Cardiac septum (tissue), 1 donor: ENCODE data around the gene TAAR2. TPM values are rescaled to one million over a fixed set of nuclear protein-coding genes. Genes with fewer than 3 reads are reported as not detected.
"Not testable (repeated sequence)": the region's sequence is repeated elsewhere in the genome, so short reads cannot be mapped to it uniquely, and the experiment has no call there.

Source experiments
- DNase-seq: peaks from one replicate; pipeline ENCODE4 v3.0.0-alpha.2; 2020; ENCODE audit warnings: low spot score
- intact Hi-C: fragments of 100-400 bp; cut with DNase I; formaldehyde crosslinking; loops from one replicate; pipeline ENCODE4 v1.14.0; 2022
- long read RNA-seq: library from polyadenylated mRNA; unstranded; transcript quantifications from one replicate; pipeline ENCODE4 v2.0.0, GENCODE V29; 2021
- total RNA-seq: library from RNA; stranded (reverse); fragmentation: NEBNext Ultra II Directional; extraction: Animal tissue kit (Norgen Biotek cat#: 25700); gene quantifications from one replicate; pipeline ENCODE4 v1.2.1, GENCODE V29; 2021
- donor health status: DM: no; HTN: no; CAD: no.

The TAAR2 gene, protein sequence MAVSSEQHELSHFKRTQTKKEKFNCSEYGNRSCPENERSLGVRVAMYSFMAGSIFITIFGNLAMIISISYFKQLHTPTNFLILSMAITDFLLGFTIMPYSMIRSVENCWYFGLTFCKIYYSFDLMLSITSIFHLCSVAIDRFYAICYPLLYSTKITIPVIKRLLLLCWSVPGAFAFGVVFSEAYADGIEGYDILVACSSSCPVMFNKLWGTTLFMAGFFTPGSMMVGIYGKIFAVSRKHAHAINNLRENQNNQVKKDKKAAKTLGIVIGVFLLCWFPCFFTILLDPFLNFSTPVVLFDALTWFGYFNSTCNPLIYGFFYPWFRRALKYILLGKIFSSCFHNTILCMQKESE
- not detected for total RNA-seq
- long read RNA-seq, result 0 reads

DNA sequence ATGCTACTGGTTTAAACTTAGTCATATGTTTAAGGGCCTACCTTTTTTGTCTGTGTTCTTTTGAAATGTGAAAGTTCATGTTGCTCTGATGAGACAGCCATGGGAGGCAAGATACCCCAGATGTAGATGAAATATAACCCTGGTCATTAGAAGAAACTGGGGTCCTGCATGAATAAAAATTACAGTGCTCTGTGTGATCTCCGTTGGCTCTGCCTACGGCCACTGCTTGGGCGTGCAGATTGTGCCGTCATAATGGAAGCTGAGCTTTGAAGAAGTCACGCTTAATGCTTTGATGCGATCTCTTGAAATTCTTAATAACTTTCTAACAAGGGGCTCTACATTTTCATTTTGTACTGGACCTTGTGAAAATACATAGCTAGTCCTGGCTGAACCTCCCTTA, at the start of gene TAAR2:
Gene TAAR2, minus strand, starts transcription at position 101 of the 400 bp plus-strand sequence. Its CDS starts 0 bp downstream, at position 101.
- intact Hi-C loops, result no loop called here
- no peak for DNase-seq

DNA sequence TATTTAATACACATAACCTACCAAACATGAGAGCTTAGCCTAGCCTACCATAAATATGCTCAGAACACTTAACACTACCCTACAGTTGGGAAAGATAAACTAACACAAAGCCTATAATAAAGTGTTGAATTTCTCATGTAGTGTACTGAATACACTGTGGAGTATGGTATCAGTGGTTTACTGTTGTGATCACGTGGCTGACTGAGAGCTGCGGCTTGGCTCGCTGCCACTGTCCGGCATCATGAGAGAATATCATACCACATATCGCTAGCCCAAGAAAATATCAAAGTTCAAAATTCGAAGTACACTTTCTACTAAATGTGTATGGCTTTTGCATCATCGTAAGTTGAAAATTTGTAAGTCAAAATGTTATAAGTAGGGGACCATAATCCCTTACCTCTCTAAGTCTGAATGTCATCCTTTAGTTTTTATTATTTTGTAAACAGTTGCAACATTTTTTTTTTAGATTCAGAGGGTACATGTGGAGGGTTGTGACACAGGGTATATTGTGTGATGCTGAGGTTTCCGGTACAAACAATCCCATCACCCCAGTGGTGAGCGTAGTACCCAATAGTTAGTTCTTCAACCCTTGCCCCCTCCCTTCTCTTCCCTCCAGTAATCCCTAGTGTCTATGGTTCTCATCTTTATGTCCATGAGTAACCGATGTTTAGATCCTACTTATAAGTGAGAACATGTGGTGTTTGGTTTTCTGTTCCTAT, 49.5 kb upstream of the TAAR2 start:
- no peak for DNase-seq
- intact Hi-C loops, result loop anchor here (5.0 kb wide), 1 partner anchor 94 kb away; no protein-coding TSS in a partner anchor

DNA sequence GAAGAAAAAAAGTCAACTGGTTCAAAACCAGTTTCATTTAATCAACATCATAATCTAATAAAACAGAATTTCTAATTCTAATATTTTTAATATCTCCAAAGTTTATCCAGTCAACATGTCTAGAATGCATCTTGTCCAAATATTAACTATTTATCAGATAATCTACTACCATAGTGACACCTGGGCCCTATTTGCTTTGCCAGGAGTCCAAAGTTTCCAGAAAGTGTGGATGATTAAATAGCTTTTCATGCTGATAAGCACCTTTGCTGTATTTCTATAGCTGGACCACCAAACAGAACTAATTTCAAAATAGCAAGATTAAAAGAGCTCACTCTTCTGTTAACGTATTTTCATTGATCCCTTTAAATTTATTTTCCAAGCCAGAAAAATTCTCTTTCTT, 47.2 kb upstream of the TAAR2 start:
- DNase-seq, result no peak
- intact Hi-C loops, result loop anchor here (5.0 kb wide), 1 partner anchor 96 kb away; no protein-coding TSS in a partner anchor

DNA sequence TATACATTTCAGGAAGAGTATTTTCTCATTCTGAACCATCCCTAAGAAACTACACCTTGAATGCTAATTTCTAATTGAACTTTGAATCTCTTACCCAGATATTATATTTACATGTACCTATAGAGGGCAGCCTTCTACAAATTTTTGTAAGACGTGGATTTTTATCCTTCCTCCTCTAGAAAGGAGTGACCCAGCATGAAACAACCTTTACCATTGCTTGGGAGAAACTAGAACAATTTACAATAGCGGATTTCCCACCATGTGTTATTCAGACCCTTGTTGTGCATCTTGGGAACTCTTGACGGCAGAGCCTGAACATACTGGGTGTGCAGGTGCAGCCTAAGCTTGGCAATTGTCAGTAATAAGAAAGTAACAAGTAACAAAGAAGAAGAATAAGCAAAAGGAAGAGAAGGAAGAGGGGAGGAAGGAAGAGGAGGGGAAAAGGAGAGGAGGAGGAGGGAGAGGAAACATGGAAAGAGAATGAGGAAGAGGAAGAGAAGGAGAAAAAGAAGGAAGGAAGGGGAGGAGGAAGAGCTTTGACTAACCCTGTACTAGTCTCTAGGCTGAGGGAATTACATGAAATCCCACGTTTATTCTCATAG, 45.7 kb upstream of the TAAR2 start:
- intact Hi-C loops, result loop anchor here (5.0 kb wide), 1 partner anchor 98 kb away; no protein-coding TSS in a partner anchor
- no peak for DNase-seq

DNA sequence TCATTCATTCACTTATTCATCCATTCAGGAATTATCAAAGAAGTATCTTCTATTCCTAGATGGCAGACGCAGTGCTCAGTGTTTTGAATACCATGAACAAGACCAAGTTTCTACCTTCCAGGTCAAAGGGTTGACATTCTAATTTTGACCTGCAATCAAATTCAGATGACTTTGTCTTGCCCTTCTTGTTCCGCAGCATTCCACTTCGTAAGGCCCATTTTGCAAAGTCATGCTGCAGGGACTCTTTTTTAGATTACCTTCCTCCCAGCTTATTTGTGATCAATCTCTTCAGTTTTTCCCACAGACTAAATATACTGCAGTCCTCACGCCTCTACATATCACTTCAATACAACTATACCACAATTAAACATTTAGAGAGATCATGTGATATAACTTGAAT, 42.0 kb upstream of the TAAR2 start:
- intact Hi-C loops, result no loop called here
- DNase-seq, result no peak

DNA sequence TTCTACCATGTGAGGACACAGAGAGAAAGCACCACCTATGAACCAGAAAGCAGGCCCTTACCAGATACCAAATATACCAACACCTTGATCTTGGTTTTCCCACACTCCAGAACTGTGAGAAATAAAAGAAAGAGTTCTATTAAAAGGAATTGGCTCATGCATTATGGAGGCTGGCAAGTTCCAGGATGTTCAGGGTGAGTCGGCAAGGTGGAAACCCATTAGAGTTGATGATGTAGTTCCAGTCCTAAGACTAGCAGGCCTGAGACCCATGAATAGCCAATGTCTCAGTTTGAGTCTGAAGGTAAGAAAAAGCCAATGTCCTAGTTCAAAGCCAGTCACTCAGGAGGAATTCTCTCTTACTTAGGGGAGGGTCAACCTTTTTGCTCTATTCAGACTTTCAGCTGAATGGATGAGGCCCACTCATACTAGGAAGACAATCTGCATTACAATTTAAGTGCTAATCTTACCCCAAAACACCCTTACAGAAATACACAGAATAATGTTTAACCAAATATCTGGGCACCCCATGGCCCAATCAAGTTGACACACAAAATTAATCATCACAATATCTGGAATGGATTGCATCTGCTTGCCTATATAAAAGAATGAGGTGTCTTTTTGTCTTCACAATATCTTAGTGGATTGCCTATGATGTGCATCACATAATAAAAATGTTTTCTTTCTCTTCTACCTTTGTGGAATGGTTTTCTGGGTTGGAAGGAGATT, 40.4 kb upstream of the TAAR2 start:
- intact Hi-C loops, result no loop called here
- no peak for DNase-seq

DNA sequence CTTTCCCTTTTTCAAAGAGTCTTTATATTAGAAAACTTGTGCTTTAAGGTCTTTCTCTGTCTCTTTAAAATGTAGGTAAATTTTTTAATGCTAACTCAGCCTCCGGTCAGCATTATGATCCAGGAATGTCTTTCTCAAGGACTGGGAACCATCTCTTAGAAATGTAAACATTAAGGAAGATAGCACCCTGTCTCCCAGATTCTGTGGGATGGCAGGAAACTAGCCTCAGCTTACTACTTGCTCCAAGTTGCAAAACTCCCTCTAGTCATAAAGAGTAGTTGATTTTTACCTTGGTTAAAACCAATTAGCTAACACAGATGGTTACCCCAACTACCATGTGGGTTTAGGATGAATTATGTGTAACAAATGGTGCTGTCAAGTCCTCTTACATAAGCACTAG, 39.6 kb upstream of the TAAR2 start:
- intact Hi-C loops, result no loop called here
- no peak for DNase-seq

GRCh38 chr6:132661906-132662305, 37.8 kb upstream of the TAAR2 start:
- no peak for DNase-seq
- intact Hi-C loops, result no loop called here

DNA sequence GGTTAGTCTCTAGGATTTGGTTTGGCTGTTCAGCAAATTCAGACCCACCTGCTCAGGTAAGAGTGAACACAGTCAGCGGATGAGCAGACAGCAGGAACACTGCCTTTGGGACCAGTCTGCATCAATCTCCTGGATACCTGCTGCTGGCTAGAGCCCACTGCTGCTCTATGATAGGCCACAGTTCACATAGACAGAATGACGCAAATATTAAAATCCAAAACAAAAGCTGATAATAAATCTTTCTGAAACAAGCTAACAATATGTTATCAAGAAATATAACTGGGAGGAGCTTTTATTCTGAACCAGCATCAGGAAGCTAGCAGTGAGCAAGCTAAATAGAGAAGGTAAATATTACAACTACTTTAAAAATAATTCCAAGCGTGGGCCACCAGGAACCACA, 35.0 kb upstream of the TAAR2 start, which contains the start of gene TAAR1:
Gene TAAR1, minus strand, starts transcription at position 101 of the 400 bp plus-strand sequence. CDS start 13,179 bp downstream, outside the sequence.
- no peak for DNase-seq
- intact Hi-C loops, result no loop called here

GRCh38 chr6:132651062-132651461, 27.0 kb upstream of the TAAR2 start:
- DNase-seq, result no peak
- intact Hi-C loops, result no loop called here

DNA sequence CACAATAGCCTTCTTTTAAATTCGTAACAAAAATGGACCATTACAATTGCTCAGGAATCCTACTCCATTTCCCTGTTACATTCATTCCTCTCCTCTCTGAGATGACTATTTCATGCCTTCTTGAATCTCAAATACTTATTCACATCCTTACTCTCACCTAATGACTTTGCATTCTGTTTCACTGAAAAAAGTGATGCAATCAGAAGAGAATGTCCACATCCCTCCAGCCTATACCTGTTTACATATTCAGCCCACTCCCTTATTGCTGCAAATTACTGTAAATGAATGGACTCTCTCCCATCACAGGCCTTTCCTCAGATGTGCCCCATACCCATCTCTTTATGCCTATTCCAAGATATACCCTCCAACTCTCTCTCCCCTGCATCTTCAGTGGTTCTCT, 26.4 kb upstream of the TAAR2 start:
- no peak for DNase-seq
- intact Hi-C loops, result no loop called here

DNA sequence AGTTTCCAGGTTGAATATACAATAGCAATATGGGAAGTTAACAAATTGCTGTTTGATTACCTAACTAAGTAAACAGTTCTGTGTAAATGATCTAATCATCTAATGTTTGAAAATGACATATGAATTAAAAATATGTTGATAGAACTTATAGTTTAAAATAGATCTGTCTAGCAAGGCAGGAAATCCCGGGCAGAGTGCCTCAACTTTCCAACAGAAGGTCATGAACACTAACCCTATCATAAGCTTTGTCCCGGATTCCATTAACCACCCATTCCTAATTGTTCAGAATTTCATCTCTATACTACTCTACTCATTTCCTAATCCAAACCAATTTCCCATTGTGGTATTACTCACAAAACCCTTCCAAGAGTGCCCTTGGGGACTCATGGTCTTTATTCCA, 24.8 kb upstream of the TAAR2 start:
- intact Hi-C loops, result no loop called here
- no peak for DNase-seq

GRCh38 chr6:132648356-132648755, 24.3 kb upstream of the TAAR2 start:
- DNase-seq, result no peak
- intact Hi-C loops, result no loop called here

GRCh38 chr6:132643547-132643946, 19.5 kb upstream of the TAAR2 start:
- no peak for DNase-seq
- intact Hi-C loops, result no loop called here

GRCh38 chr6:132637135-132637534, 13.1 kb upstream of the TAAR2 start:
- intact Hi-C loops, DNase-seq: not testable (repeated sequence)

DNA sequence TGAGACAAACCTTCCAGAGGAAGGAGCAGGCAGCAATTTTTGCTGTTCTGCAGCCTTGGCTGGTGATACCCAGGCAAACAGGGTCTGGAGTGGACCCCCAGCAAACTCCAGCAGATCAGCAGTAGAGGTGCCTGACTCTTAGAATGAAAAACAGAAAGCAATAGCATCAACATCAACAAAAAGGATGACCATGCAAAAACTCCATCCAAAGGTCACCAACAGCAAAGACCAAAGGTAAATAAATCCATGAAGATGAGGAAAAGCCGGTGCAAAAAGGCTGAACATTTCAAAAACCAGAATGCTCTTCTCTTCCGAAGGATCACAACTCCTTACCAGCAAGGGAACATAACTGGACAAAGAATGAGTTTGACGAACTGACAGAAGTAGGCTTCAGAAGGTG, 11.8 kb upstream of the TAAR2 start:
- intact Hi-C loops, DNase-seq: not testable (repeated sequence)

DNA sequence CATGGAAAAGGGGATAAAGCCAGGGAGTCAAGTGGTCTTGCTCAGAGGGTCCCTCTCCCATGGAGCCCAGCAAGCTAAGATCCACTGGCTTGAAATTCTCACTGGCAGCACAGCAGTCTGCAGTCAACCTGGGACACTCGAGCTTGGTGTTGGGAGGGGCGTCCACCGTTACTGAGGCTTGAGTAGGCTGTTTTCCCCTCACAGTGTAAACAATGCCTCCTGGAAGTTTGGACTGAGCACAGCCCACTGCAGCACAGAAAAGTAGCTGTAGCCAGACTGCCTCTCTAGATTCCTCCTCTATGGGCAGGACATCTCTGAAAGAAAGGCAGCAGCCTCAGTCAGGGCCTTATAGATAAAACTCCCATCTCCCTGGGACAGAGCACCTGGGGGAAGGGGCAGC, 11.2 kb upstream of the TAAR2 start:
- intact Hi-C loops, result not testable (repeated sequence)

DNA sequence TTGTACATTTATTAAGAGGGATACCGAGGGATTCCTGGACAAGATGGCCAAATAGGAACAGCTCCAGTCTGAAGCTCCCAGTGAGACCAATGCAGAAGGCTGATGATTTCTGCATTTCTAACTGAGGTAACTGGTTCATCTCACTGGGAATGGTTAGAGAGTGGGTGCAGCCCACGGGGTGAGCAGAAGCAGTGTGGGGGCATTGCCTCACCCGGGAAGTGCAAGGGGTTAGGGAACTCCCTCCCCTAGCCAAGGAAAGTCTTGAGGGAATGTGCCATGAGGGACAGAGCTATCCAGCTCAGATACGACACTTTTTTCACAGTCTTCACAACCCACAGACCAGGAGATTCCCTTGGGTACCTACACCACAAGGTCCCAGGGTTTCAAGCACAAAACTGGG, 10.7 kb upstream of the TAAR2 start:
- intact Hi-C loops, result no loop called here
- no peak for DNase-seq

More for the DNA sequence above, 11.2 kb upstream of the TAAR2 start:
- DNase-seq, result not testable (repeated sequence)

DNA sequence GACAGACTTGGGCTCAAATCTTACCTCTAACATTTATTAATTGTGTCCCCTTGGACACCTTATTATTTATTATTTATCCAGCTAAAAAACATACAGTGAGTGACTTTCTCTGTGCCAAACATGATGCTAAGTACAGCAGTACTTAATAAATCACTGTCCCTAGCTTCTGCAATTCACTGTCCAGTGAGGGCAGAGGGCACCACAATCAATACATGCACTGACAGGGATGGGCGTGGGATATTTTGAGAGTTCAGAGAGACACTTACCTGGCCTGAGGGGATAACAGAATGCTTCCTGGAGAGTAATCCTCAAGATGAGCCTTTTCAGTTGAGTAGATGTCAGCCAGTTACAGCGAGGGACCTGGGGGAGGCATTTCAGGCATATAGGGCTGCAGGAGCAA, 9.3 kb upstream of the TAAR2 start:
- intact Hi-C loops, result no loop called here
- DNase-seq, result no peak
